Endothelial cell of umbilical vein (primary cell): ENCODE data around the gene GNL2. TPM values are rescaled to one million over a fixed set of nuclear protein-coding genes. Genes with fewer than 3 reads are reported as not detected.

ENCODE experiments used
- BruUV-seq: library from RNA; stranded (reverse); fragments of 400-500 nt; replicated peaks from 2 replicates; lab custom pipeline; 2021; lab: Mats Ljungman, UMichigan
- CTCF ChIA-PET: fragments of 300-600, 350-600 bp; sonication (Branson Sonifier 250); formaldehyde crosslinking; loops from one replicate; lab custom pipeline; 2021; ENCODE audit warnings: antibody characterized with exemption, inconsistent platforms; lab: Charles Lee
- POLR2A ChIA-PET: fragments of 300-600, 350-600 bp; sonication (Branson Sonifier 250); formaldehyde crosslinking; loops from one replicate; lab custom pipeline; 2021; ENCODE audit warnings: antibody characterized with exemption, inconsistent platforms; lab: Charles Lee
- DNase-seq: peaks from one replicate; pipeline ENCODE4 v3.0.0-alpha.2; 2011; ENCODE audit warnings: low read depth, low spot score
- FAIRE-seq: peaks from 2 replicates; lab custom pipeline; 2011; peaks lifted over from hg19 to GRCh38; lab: Jason Lieb, UNC
- H2AFZ ChIP-seq: 2 replicates; pipeline ENCODE4 v1.6.0; 2012; ENCODE audit warnings: low read depth, low read length, control low read depth, inconsistent platforms
- H3K27ac ChIP-seq: 2 replicates; pipeline ENCODE4 v1.5.1; 2011; ENCODE audit warnings: low read depth, mild to moderate bottlenecking, control low read depth, low read length, moderate library complexity; ENCODE audit not compliant: insufficient read depth
- H3K27me3 ChIP-seq, 2 experiments: 2 replicates each; pipeline versions ENCODE4 v1.6.0 to v1.6.1; 2011; ENCODE audit warnings: low read length in 2 of 2, mixed read lengths in 1 of 2; ENCODE audit not compliant: control insufficient read depth in 2 of 2, insufficient read depth in 2 of 2
- H3K36me3 ChIP-seq, 2 experiments: 2 replicates in 1 of 2; 3 replicates in 1 of 2; pipeline ENCODE4 v1.5.1; 2011; ENCODE audit warnings: low read length in 2 of 2, mild to moderate bottlenecking in 1 of 2, moderate library complexity in 1 of 2; ENCODE audit not compliant: control insufficient read depth in 2 of 2, insufficient read depth in 2 of 2; ENCODE audit errors: extremely low read depth in 1 of 2
- H3K4me1 ChIP-seq: 3 replicates; pipeline ENCODE4 v1.5.1; 2011; ENCODE audit warnings: mild to moderate bottlenecking, low read length; ENCODE audit not compliant: control insufficient read depth, insufficient read depth; ENCODE audit errors: extremely low read depth
- H3K4me2 ChIP-seq: 2 replicates; pipeline ENCODE4 v1.6.1; 2011; ENCODE audit warnings: low read length, control low read depth, mixed read lengths; ENCODE audit not compliant: insufficient read depth
- H3K4me3 ChIP-seq, 3 experiments: fragments of 200-600 bp in 1 of 3; sonication (generic), shearing (Covaris generic) in 1 of 3; replicated peaks in 1 of 3; 2 replicates each; pipeline ENCODE4 v1.5.1; 2011 to 2016; ENCODE audit warnings: control low read depth in 3 of 3, low read length in 3 of 3, mild to moderate bottlenecking in 2 of 3, inconsistent platforms in 1 of 3, low read depth in 1 of 3, moderate library complexity in 1 of 3; ENCODE audit not compliant: insufficient read depth in 1 of 3
- H3K79me2 ChIP-seq: 2 replicates; pipeline ENCODE4 v1.6.0; 2012; ENCODE audit warnings: low read length, inconsistent platforms; ENCODE audit not compliant: control insufficient read depth, insufficient read depth
- H3K9ac ChIP-seq: replicated peaks from 2 replicates; pipeline ENCODE3; 2011; ENCODE audit warnings: low read length, control low read depth; ENCODE audit not compliant: insufficient read depth; ENCODE audit errors: extremely low read depth
- H3K9me1 ChIP-seq: replicated peaks from 3 replicates; pipeline ENCODE4 v1.6.0; 2011; ENCODE audit warnings: mild to moderate bottlenecking, low read length; ENCODE audit not compliant: control insufficient read depth, insufficient read depth; ENCODE audit errors: extremely low read depth
- H3K9me3 ChIP-seq: replicated peaks from 2 replicates; pipeline ENCODE4 v1.5.1; 2012; ENCODE audit warnings: low read length, inconsistent platforms; ENCODE audit not compliant: control insufficient read depth, insufficient read depth
- H4K20me1 ChIP-seq: replicated peaks from 2 replicates; pipeline ENCODE3; 2011; ENCODE audit warnings: mild to moderate bottlenecking, low read length; ENCODE audit not compliant: control insufficient read depth, insufficient read depth; ENCODE audit errors: extremely low read depth
- EZH2 ChIP-seq: IDR thresholded peaks from 2 replicates; pipeline ENCODE4 v1.6.1; 2012; ENCODE audit warnings: borderline replicate concordance, low read depth, mild to moderate bottlenecking, moderate library complexity, low read length, inconsistent platforms; ENCODE audit not compliant: severe bottlenecking
- FOS ChIP-seq: IDR thresholded peaks from 2 replicates; pipeline ENCODE4 v1.6.1; 2011; ENCODE audit warnings: mild to moderate bottlenecking, low read length, moderate library complexity, borderline replicate concordance; ENCODE audit not compliant: insufficient read depth
- MYC ChIP-seq: IDR thresholded peaks from one replicate; pipeline ENCODE4 v1.6.1; 2011; ENCODE audit warnings: mild to moderate bottlenecking, low read depth, low read length
- POLR2A ChIP-seq: IDR thresholded peaks from 2 replicates; pipeline ENCODE4 v1.6.1; 2012; ENCODE audit warnings: low read depth, mild to moderate bottlenecking, control low read depth, low read length
- POLR2AphosphoS5 ChIP-seq: IDR thresholded peaks from 2 replicates; pipeline ENCODE4 v1.6.1; 2012; ENCODE audit warnings: low read depth, mild to moderate bottlenecking, control low read depth, low read length, moderate library complexity; ENCODE audit not compliant: insufficient read depth
- dilution Hi-C: fragments of 300-500 bp; cut with MboI; formaldehyde crosslinking; loops from one replicate; pipeline ENCODE4 v1.15.0; 2019; ENCODE audit warnings: low sequenced_read_pairs; ENCODE audit not compliant: extremely low pct_ligation_motif_present
- intact Hi-C: fragments of 100-400 bp; cut with micrococcal nuclease; formaldehyde crosslinking; loops from one replicate; pipeline ENCODE4 v1.10.0; 2022
- polyA plus RNA-seq, 4 experiments: library from polyadenylated mRNA; depleted of rRNA in 3 of 4; stranded (reverse) in 3 of 4; unstranded in 1 of 4; fragments of >200 nt; gene quantifications; 2 replicates each; pipeline versions ENCODE4 v1.2.1 to v1.2.3, GENCODE V29; 2011 to 2012; ENCODE audit warnings: missing spikeins in 1 of 4
- total RNA-seq: library from RNA; stranded (reverse); gene quantifications from 2 replicates; pipeline ENCODE4 v1.2.3, GENCODE V29; 2021
- TF ChIP-seq, protein P1 (sequence below), 2 donors: IDR thresholded peaks; 1 replicate in 1 of 2; 2 replicates in 1 of 2; pipeline ENCODE4 v1.5.1; 2011; ENCODE audit warnings: low read length in 2 of 2, mild to moderate bottlenecking in 2 of 2, moderate library complexity in 2 of 2, control low read depth in 1 of 2, inconsistent platforms in 1 of 2, low read depth in 1 of 2; ENCODE audit not compliant: insufficient read depth in 1 of 2; ENCODE audit errors: extremely low read depth in 1 of 2

The GNL2 gene
- total and polyA plus RNA-seq, 2 donors (not counting 3 experiments of a cell fraction or from before 2014, with no cell fraction given): 18.0 to 55.5 TPM

DNA sequence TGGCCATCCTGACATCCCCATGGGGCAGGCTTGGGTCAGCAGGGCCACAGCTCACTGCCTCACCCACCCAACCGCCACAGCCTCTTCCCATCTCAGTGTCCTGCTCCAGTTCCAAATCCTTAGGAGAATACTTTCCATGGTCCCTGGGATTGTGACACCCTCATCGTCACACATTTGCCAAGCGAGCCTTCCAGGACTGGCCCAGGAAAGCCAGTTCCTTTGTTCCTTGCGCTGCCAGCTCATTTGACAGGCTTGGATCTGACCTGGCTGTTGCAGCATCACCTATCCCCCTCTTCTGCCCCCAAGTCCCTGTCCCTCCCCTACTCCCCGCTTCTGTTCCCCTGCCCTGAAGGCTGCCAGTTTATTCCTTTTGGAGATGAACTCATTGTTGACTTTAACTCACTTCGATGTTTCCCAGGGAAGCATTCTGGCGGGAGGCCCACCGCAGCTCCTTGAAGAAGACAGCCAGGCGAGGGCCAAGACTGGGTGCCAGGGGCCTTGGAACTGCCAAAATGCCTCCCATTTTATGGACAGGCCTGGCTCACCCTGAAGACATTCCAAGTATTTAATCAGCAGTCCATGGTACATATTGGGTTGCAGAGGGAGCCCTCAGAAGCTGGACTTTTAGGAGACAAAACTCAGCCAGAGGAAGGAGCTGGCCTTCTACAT, 10.2 kb upstream of the GNL2 start:
- Histone ChIP-seq H3K27me3 (peaks cover 20 to 37% of the 10 kb centered on the region in 2 experiments), H3K36me3 (no peaks in the 10 kb centered on the region), H3K9ac (no peak overlapping the region), H3K4me3 (no peak overlapping the region), H2AFZ (no peak overlapping the region), H3K9me1 (no peaks in the 10 kb centered on the region), H3K4me2 (no peak overlapping the region), H3K79me2 (no peaks in the 10 kb centered on the region), H3K27ac (no peak overlapping the region), H3K4me1 (no peaks in the 10 kb centered on the region), H4K20me1 (no peaks in the 10 kb centered on the region), H3K9me3 (no peaks in the 10 kb centered on the region)
- no TSS peak for BruUV-seq
- TF ChIP-seq POLR2A (no peak), FOS (no peak), MYC (no peak), POLR2AphosphoS5 (no peak), EZH2 (no peak)
- TF ChIP-seq, protein P1, sequence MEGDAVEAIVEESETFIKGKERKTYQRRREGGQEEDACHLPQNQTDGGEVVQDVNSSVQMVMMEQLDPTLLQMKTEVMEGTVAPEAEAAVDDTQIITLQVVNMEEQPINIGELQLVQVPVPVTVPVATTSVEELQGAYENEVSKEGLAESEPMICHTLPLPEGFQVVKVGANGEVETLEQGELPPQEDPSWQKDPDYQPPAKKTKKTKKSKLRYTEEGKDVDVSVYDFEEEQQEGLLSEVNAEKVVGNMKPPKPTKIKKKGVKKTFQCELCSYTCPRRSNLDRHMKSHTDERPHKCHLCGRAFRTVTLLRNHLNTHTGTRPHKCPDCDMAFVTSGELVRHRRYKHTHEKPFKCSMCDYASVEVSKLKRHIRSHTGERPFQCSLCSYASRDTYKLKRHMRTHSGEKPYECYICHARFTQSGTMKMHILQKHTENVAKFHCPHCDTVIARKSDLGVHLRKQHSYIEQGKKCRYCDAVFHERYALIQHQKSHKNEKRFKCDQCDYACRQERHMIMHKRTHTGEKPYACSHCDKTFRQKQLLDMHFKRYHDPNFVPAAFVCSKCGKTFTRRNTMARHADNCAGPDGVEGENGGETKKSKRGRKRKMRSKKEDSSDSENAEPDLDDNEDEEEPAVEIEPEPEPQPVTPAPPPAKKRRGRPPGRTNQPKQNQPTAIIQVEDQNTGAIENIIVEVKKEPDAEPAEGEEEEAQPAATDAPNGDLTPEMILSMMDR (IDR thresholded peaks at IDR 0.05; ENCODE audit: extremely low read depth in 1 of 2, insufficient read depth in 1 of 2, low read depth in 1 of 2, low read length in 2 of 2): no peak
- FAIRE-seq: no peak
- CTCF ChIA-PET: no interaction called here
- POLR2A ChIA-PET: no interaction called here
- dilution Hi-C loops: no loop called here
- intact Hi-C loops: no loop called here
- DNase-seq: no peak
